ENCODE results near the gene CACNB3.
A peak's percentile ranks its signal among the peaks of the same experiment; 100 is the strongest.
"Not testable (repeated sequence)": the region's sequence is repeated elsewhere in the genome, so short reads cannot be mapped to it uniquely, and the experiment has no call there.

The CACNB3 gene

GRCh38 chr12:48854932-48855331 is 36.6 kb downstream of the CACNB3 start:
- not testable (repeated sequence) for DNase-seq (ENCODE audit: low read depth in 2 of 2)

GRCh38 chr12:48856379-48856778 is 38.1 kb downstream of the CACNB3 start:
- no peak for DNase-seq (ENCODE audit: low read depth in 2 of 2)

DNA sequence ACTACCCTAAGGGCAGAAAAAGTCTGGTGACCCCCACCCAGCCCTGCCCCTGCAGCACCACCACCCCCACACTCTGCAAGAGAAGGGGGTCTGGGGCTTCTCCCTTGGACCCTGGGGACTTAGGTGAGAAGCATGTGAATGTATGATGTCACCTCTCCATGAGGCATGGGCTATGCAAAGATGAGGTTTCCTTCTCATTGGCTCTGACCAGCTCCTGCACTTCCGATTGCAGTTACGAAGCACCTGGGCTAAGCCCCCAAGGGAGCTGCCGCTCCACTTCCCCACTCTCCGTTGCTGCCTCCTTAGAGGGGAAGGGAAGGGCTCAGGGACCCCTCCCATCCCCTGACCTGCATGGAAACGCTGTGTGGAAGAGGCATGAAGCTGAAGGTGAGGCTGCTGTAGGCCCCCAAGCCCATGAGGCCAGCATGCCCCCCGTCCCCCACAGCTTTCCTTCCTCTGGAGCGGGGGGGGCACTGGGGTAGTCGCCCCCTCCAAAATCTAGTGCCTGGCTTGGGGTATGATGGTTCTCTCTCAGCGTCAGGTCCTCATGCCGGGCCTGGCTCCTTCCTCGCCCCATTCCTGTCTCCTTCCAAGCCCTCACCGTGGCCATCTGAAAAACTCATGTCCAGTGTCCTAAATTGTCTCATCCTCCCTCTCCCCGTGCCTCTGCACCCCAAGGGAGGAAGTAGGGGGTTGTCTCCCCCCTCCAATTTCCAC is 39.1 kb downstream of the CACNB3 start:
- DNase-seq (ENCODE audit: low read depth in 2 of 2) = no peak

- no peak for DNase-seq (ENCODE audit: low read depth in 2 of 2)
Observed at GRCh38 chr12:48858043-48858442, 39.7 kb downstream of the CACNB3 start.

DNA sequence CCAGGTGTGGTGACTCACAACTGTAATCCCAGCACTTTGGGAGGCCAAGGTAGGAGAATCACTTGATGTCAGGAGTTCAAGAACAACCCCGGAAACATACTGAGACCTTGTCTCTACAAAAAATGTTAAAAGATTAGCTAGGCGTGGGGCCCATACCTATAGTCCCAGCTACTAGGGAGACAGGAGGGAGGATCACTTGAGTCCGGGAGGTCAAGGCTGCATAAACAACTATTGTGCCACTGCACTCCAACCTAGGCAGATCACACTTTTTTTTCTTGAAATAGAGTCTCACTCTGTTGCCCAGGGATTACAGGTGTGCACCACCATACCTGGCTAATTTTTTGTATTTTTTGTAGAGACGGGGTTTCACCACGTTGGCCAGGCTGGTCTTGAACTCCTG is 41.3 kb downstream of the CACNB3 start:
- DNase-seq (ENCODE audit: low read depth in 2 of 2) = no peak

GRCh38 chr12:48860236-48860635 is 41.9 kb downstream of the CACNB3 start:
- DNase-seq (ENCODE audit: low read depth in 2 of 2) = not testable (repeated sequence)

GRCh38 chr12:48861111-48861510 is 42.8 kb downstream of the CACNB3 start:
- DNase-seq (ENCODE audit: low read depth in 2 of 2) = no peak

DNA sequence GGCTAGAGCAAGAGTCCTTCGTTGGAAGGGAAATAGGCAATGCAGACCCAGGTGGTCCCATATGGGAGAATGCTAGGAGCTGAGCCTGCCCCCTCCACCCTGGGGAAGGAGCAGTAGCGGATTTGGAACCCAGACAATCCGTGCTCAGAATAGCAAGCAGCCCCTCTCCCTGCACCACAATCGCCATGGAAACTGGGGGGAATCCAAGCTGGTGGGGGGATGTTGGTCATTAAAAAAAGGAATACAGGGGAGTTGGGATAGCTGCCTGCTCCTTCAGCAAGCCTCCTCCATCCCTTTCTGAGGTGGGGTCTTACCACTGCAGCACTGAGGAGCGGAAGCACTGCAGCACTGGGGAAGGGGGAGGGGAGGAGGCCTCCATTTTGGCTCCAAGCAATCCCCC is 44.5 kb downstream of the CACNB3 start:
- DNase-seq (ENCODE audit: low read depth in 2 of 2) = no peak

GRCh38 chr12:48863291-48863690 is 45.0 kb downstream of the CACNB3 start:
- no peak for DNase-seq (ENCODE audit: low read depth in 2 of 2)

GRCh38 chr12:48865281-48866051 is 47.2 kb downstream of the CACNB3 start, which contains the start of gene RND1:
Gene RND1, minus strand, starts transcription at chr12:48865870. Its CDS starts 103 bp downstream, at chr12:48865767.
- peak; percentile 64 for DNase-seq (ENCODE audit: low read depth in 2 of 2)

- no peak for DNase-seq (ENCODE audit: low read depth in 2 of 2)
Observed at GRCh38 chr12:48866052-48866711, 47.9 kb downstream of the CACNB3 start.

DNA sequence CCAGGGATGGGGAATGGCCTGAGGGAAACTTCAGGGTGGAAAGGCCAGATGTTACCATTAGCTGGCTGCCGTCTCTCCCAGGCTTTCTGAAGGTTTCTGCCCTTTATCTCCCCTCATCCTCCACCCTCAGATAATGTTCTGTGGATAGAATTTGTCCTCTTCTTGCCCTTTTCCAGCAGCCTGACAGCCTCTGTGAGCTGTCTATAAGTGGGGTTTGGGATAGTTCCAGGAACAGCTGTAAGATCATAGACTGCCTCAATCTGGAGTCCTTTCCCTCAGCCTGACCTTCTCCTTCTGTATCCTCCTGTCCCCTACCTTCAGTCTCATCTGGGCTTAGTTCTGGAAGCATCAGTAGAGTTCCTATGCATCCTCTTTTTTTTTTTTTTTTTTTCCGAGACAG is 50.2 kb downstream of the CACNB3 start:
- no peak for DNase-seq (ENCODE audit: low read depth in 2 of 2)

- DNase-seq (ENCODE audit: low read depth in 2 of 2) = no peak
Observed at GRCh38 chr12:48869191-48869590, 50.9 kb downstream of the CACNB3 start.

- DNase-seq (ENCODE audit: low read depth in 2 of 2) = no peak
Observed at GRCh38 chr12:48873096-48873495, 54.8 kb downstream of the CACNB3 start.

GRCh38 chr12:48873534-48873933 is 55.2 kb downstream of the CACNB3 start:
- not testable (repeated sequence) for DNase-seq (ENCODE audit: low read depth in 2 of 2)

GRCh38 chr12:48875944-48876515 is 57.7 kb downstream of the CACNB3 start:
- DNase-seq (ENCODE audit: low read depth in 2 of 2) = no peak
